A673 (cell line): ENCODE results near the gene SLC35G6.

Source experiments
- EZH2 ChIP-seq: fragments of 200-600 bp; sonication (generic); IDR thresholded peaks from 2 replicates; pipeline ENCODE4 v1.6.1; 2017; ENCODE audit warnings: borderline replicate concordance, low read depth, mild to moderate bottlenecking, mixed read lengths, antibody characterized with exemption, low read length; ENCODE audit not compliant: poor library complexity, severe bottlenecking
- TF ChIP-seq, protein P1 (sequence below): fragments of 300-800, 200-600 bp; sonication (generic); conservative IDR thresholded peaks from 2 replicates; pipeline ENCODE4 v1.5.1; 2017; ENCODE audit warnings: low read depth, mild to moderate bottlenecking, antibody characterized with exemption, low read length, moderate library complexity, mixed read lengths

GRCh38 chr17:7475764-7476422 lies 5.4 kb upstream of the SLC35G6 start:
- no peak for TF ChIP-seq EZH2
- TF ChIP-seq, protein P1, sequence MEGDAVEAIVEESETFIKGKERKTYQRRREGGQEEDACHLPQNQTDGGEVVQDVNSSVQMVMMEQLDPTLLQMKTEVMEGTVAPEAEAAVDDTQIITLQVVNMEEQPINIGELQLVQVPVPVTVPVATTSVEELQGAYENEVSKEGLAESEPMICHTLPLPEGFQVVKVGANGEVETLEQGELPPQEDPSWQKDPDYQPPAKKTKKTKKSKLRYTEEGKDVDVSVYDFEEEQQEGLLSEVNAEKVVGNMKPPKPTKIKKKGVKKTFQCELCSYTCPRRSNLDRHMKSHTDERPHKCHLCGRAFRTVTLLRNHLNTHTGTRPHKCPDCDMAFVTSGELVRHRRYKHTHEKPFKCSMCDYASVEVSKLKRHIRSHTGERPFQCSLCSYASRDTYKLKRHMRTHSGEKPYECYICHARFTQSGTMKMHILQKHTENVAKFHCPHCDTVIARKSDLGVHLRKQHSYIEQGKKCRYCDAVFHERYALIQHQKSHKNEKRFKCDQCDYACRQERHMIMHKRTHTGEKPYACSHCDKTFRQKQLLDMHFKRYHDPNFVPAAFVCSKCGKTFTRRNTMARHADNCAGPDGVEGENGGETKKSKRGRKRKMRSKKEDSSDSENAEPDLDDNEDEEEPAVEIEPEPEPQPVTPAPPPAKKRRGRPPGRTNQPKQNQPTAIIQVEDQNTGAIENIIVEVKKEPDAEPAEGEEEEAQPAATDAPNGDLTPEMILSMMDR, result no peak
